Breast epithelium (tissue), 3 donors: ENCODE data around the gene WWOX.

Source experiments
- POLR2A ChIP-seq: fragments of 450-650 bp; IDR thresholded peaks from one replicate; pipeline ENCODE4 v1.6.1; 2016; ENCODE audit warnings: antibody characterized with exemption, mild to moderate bottlenecking, moderate library complexity
- POLR2AphosphoS5 ChIP-seq, 3 donors: sonication (generic); formaldehyde crosslinking; IDR thresholded peaks; one replicate each; pipeline ENCODE4 v1.6.1; 2017; ENCODE audit warnings: antibody characterized with exemption in 3 of 3
- TF ChIP-seq, protein P1 (sequence below), 3 donors: fragments of 450-650 bp; IDR thresholded peaks; one replicate each; pipeline ENCODE4 v1.5.1; 2016 to 2017; ENCODE audit warnings: antibody characterized with exemption in 3 of 3, mild to moderate bottlenecking in 3 of 3, moderate library complexity in 3 of 3

DNA sequence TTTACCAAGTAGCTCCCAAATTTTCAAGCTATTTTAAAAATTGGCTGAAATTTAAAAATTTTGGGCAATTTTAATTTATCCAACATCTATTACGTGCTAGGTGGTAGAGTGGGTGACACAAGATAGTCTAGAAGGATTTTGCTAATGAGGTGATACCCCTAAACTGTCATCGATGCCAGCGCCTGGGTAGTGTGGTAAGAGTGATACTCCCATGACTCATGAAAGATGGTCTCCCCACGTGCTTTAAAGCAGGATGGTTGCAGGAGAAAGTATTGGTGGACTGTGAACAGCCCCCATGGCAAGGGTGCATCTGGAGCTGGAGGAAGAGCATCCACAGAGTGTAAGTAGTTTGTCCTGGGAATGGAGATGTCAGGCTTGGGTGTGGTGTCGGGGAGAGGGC, 77.8 kb downstream of the WWOX start:
- TF ChIP-seq POLR2A (no peak), POLR2AphosphoS5 (IDR thresholded peaks at IDR 0.05) (no peak)
- TF ChIP-seq, protein P1, sequence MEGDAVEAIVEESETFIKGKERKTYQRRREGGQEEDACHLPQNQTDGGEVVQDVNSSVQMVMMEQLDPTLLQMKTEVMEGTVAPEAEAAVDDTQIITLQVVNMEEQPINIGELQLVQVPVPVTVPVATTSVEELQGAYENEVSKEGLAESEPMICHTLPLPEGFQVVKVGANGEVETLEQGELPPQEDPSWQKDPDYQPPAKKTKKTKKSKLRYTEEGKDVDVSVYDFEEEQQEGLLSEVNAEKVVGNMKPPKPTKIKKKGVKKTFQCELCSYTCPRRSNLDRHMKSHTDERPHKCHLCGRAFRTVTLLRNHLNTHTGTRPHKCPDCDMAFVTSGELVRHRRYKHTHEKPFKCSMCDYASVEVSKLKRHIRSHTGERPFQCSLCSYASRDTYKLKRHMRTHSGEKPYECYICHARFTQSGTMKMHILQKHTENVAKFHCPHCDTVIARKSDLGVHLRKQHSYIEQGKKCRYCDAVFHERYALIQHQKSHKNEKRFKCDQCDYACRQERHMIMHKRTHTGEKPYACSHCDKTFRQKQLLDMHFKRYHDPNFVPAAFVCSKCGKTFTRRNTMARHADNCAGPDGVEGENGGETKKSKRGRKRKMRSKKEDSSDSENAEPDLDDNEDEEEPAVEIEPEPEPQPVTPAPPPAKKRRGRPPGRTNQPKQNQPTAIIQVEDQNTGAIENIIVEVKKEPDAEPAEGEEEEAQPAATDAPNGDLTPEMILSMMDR (IDR thresholded peaks at IDR 0.05) = no peak
